GM12878 (cell line): ENCODE measurements around the gene CHTOP. TPM values are rescaled to one million over a fixed set of nuclear protein-coding genes. Genes with fewer than 3 reads are reported as not detected.
A peak's percentile ranks its signal among the peaks of the same experiment; 100 is the strongest.

Experiments used
- ATAC-seq: fragments of 200-7000 bp; cut with Tn5 transposase; 3 replicates; pipeline ENCODE4 v1.9.1; 2020; ENCODE audit warnings: mild to moderate bottlenecking, moderate library complexity
- BruUV-seq: library from RNA; stranded (reverse); fragments of 400-500 nt; replicated peaks from 2 replicates; lab custom pipeline; 2021; lab: Mats Ljungman, UMichigan
- CTCF ChIA-PET: fragments of 300-600 bp; sonication (Branson Sonifier 250); formaldehyde crosslinking; extraction: SDS; loops from one replicate; lab custom pipeline; 2021; ENCODE audit warnings: inconsistent platforms; lab: Yijun Ruan, JAX
- POLR2A ChIA-PET: fragments of 350-600 bp; formaldehyde crosslinking; extraction: SDS; loops from one replicate; lab custom pipeline; 2021; ENCODE audit warnings: inconsistent platforms; lab: Charles Lee
- RAD21 ChIA-PET: fragments of 300-600 bp; sonication (Branson Sonifier 250); formaldehyde crosslinking; loops from one replicate; lab custom pipeline; 2023; ENCODE audit warnings: antibody characterized with exemption; ENCODE audit not compliant: unreplicated experiment; lab: Charles Lee
- SMC1A ChIA-PET: fragments of 300-600 bp; sonication (Branson Sonifier 250); formaldehyde crosslinking; loops from one replicate; lab custom pipeline; 2023; ENCODE audit not compliant: unreplicated experiment, uncharacterized antibody; lab: Charles Lee
- DNase-seq: peaks from one replicate; pipeline ENCODE4 v3.0.0-alpha.2; 2011; ENCODE audit warnings: low read depth, low spot score
- FAIRE-seq: peaks from 3 replicates; lab custom pipeline; 2011; peaks lifted over from hg19 to GRCh38; lab: Jason Lieb, UNC
- H2AFZ ChIP-seq: 2 replicates; pipeline ENCODE4 v1.6.0; 2011; ENCODE audit warnings: low read depth, low read length, control low read depth; ENCODE audit not compliant: control insufficient read depth
- H3K27ac ChIP-seq: 2 replicates; pipeline ENCODE4 v1.5.1; 2011; ENCODE audit warnings: control low read depth; ENCODE audit not compliant: control insufficient read depth, insufficient read depth
- H3K27me3 ChIP-seq, 2 experiments: replicated peaks in 1 of 2; 2 replicates each; pipeline versions ENCODE4 v1.6.0 to v1.6.1; 2011; ENCODE audit warnings: low read length in 1 of 2; ENCODE audit not compliant: control insufficient read depth in 2 of 2, insufficient read depth in 2 of 2
- H3K36me3 ChIP-seq, 2 experiments: 2 replicates each; pipeline ENCODE4 v1.5.1; 2011; ENCODE audit warnings: low read length in 1 of 2; ENCODE audit not compliant: control insufficient read depth in 2 of 2, insufficient read depth in 2 of 2
- H3K4me1 ChIP-seq: 2 replicates; pipeline ENCODE4 v1.6.1; 2011; ENCODE audit warnings: mild to moderate bottlenecking, low read length, moderate library complexity, mixed read lengths; ENCODE audit not compliant: control insufficient read depth, insufficient read depth
- H3K4me2 ChIP-seq: 2 replicates; pipeline ENCODE4 v1.6.0; 2011; ENCODE audit warnings: control low read depth; ENCODE audit not compliant: control insufficient read depth, insufficient read depth
- H3K4me3 ChIP-seq: fragments of 200-600 bp; sonication (generic); 2 replicates; pipeline ENCODE4 v1.5.1; 2016
- H3K79me2 ChIP-seq: 2 replicates; pipeline ENCODE4 v1.6.0; 2011; ENCODE audit warnings: low read length; ENCODE audit not compliant: control insufficient read depth, insufficient read depth
- H3K9ac ChIP-seq: 2 replicates; pipeline ENCODE4 v1.8.0; 2011; ENCODE audit warnings: low read length, control low read depth, mixed read lengths; ENCODE audit not compliant: control insufficient read depth, insufficient read depth
- H3K9me3 ChIP-seq: replicated peaks from 3 replicates; pipeline ENCODE4 v1.5.1; 2011; ENCODE audit warnings: mild to moderate bottlenecking, low read length; ENCODE audit not compliant: control insufficient read depth, insufficient read depth
- H4K20me1 ChIP-seq: 2 replicates; pipeline ENCODE4 v1.6.0; 2011; ENCODE audit not compliant: control insufficient read depth, insufficient read depth
- CREM ChIP-seq: IDR thresholded peaks from 2 replicates; pipeline ENCODE4 v1.6.1; 2014; ENCODE audit warnings: antibody characterized with exemption, low read depth
- IRF4 ChIP-seq: IDR thresholded peaks from 2 replicates; pipeline ENCODE4 v1.6.1; 2011; ENCODE audit warnings: low read depth, low read length
- NFIC ChIP-seq: IDR thresholded peaks from 2 replicates; pipeline ENCODE4 v1.6.1; 2012; ENCODE audit warnings: low read depth, mild to moderate bottlenecking, inconsistent platforms, low read length, moderate library complexity
- SP1 ChIP-seq: IDR thresholded peaks from one replicate; pipeline ENCODE4 v1.6.1; 2011; ENCODE audit warnings: low read depth, low read length
- WRNIP1 ChIP-seq: IDR thresholded peaks from 2 replicates; pipeline ENCODE4 v1.6.1; 2011; ENCODE audit warnings: low read depth, low read length, improper control_type of control experiment, borderline replicate concordance
- ZNF274 ChIP-seq: IDR thresholded peaks from one replicate; pipeline ENCODE4 v1.8.0; 2011; ENCODE audit not compliant: insufficient read length, insufficient read depth
- ZNF384 ChIP-seq: IDR thresholded peaks from 2 replicates; pipeline ENCODE4 v1.6.1; 2012; ENCODE audit warnings: low read depth, mild to moderate bottlenecking, low read length, improper control_type of control experiment, borderline replicate concordance
- WGBS: methylation state at CpG from one replicate; pipeline ENCODE4 v1.1.6; 2016; ENCODE audit warnings: low lambda C conversion rate; ENCODE audit not compliant: insufficient replicate concordance, insufficient coverage; ENCODE audit errors: missing lambda C conversion rate; 5-methylcytosine and 5-hydroxymethylcytosine counted together
- in situ Hi-C: fragments of 300-500 bp; cut with MboI; formaldehyde crosslinking; loops from 9 replicates; pipeline ENCODE4 v1.14.3; 2018; ENCODE audit warnings: mixed read lengths
- intact Hi-C: fragments of 100-400 bp; cut with micrococcal nuclease; formaldehyde crosslinking; loops from one replicate; pipeline ENCODE4 v1.14.2; 2022; ENCODE audit not compliant: unreplicated experiment
- polyA plus RNA-seq, 11 experiments: library from polyadenylated mRNA; depleted of rRNA in 4 of 11; unstranded in 6 of 11; stranded (reverse) in 5 of 11; fragments of >200 nt; fragmentation: Nextera tagmentation in 4 of 11; fragmentation: Illumina TruSeq in 1 of 11; extraction: Ambion mirVana in 4 of 11; extraction: Trizol in 1 of 11; gene quantifications; 1 replicate in 1 of 11; 2 replicates in 10 of 11; pipeline versions ENCODE4 v1.2.1 to v1.2.3, GENCODE V29; 2011 to 2016; ENCODE audit warnings: inconsistent platforms in 2 of 11, missing spikeins in 2 of 11, low read depth in 1 of 11
- total RNA-seq, 4 experiments: library from RNA; depleted of rRNA in 3 of 4; stranded (reverse); fragments of >200 nt in 3 of 4; fragmentation: Illumina TruSeq in 1 of 4; extraction: Trizol in 1 of 4; gene quantifications; 2 replicates each; pipeline versions ENCODE4 v1.2.1 to v1.2.3, GENCODE V29; 2013 to 2021
- TF ChIP-seq, protein P1 (sequence below): fragments of 450-650 bp; IDR thresholded peaks from 2 replicates; pipeline ENCODE4 v1.6.1; 2017; ENCODE audit warnings: antibody characterized with exemption, mild to moderate bottlenecking, moderate library complexity

The CHTOP gene
- total and polyA plus RNA-seq, 10 of the 15 experiments (the other 5 are each of a cell fraction or from before 2014, with no cell fraction given) = 8.4 to 93.8 (median 52.3) TPM

GRCh38 chr1:153616144-153616916, 17.5 kb upstream of the CHTOP start, which contains the start of gene S100A14 (continued):
- TF ChIP-seq, protein P1, sequence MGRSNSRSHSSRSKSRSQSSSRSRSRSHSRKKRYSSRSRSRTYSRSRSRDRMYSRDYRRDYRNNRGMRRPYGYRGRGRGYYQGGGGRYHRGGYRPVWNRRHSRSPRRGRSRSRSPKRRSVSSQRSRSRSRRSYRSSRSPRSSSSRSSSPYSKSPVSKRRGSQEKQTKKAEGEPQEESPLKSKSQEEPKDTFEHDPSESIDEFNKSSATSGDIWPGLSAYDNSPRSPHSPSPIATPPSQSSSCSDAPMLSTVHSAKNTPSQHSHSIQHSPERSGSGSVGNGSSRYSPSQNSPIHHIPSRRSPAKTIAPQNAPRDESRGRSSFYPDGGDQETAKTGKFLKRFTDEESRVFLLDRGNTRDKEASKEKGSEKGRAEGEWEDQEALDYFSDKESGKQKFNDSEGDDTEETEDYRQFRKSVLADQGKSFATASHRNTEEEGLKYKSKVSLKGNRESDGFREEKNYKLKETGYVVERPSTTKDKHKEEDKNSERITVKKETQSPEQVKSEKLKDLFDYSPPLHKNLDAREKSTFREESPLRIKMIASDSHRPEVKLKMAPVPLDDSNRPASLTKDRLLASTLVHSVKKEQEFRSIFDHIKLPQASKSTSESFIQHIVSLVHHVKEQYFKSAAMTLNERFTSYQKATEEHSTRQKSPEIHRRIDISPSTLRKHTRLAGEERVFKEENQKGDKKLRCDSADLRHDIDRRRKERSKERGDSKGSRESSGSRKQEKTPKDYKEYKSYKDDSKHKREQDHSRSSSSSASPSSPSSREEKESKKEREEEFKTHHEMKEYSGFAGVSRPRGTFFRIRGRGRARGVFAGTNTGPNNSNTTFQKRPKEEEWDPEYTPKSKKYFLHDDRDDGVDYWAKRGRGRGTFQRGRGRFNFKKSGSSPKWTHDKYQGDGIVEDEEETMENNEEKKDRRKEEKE = no peak
- TF ChIP-seq WRNIP1 = no peak
- no peak for TF ChIP-seq NFIC
- no peak for TF ChIP-seq IRF4

DNA sequence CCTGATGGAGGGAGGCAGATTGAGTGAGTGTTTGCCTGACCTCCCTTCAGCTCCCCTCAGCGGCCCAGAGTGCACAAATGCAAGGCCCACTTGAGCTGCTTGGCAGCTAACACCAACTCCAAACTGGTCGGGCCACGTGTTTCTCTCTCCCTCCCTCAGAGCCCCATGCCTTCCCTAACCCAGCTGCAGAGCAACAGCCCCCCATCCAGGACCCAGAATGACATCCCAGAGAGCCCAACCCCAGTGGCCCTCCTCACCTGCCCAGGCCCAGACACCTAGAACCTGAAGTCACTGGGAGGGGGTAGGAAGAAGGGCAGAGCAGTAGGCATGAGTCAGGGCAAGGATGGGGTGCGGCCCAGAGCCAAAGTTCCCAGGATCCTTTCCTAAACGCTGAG, 17.0 kb upstream of the CHTOP start:
- Histone ChIP-seq H2AFZ (peak overlapping the region; percentile 48), H3K9me3 (no peaks in the 10 kb centered on the region), H3K36me3 (no peaks in the 10 kb centered on the region), H4K20me1 (no peaks in the 10 kb centered on the region), H3K79me2 (no peaks in the 10 kb centered on the region), H3K27ac (no peak overlapping the region), H3K27me3 (no peaks in the 10 kb centered on the region), H3K4me2 (no peak overlapping the region)
- ChIA-PET SMC1A (interaction anchor here (0.7 to 5.0 kb wide), 8 partner anchors 10 to 106 kb away, joined by 3 to 36 read pairs (median 6); partner anchors contain the start of gene S100A1), RAD21 (interaction anchor here (1.0 to 6.2 kb wide), 7 partner anchors 10 to 85 kb away, joined by 4 to 60 read pairs (median 9); partner anchors contain the start of genes CHTOP and S100A13), CTCF (interaction anchor here (1.0 to 7.8 kb wide), 11 partner anchors 11 to 106 kb away, joined by 3 to 106 read pairs (median 11); partner anchors contain the start of genes CHTOP, S100A1, S100A13 and S100A6), POLR2A (interaction anchor here (1.3 kb wide), 1 partner anchor 17 kb away, joined by 5 read pairs; the partner anchor contains the start of gene CHTOP)
- FAIRE-seq (peak; percentile 27), ATAC-seq (no peak)
- 70% methylated on average over 5 of the region's 5 CpGs for WGBS
- intact Hi-C loops = loop anchor here (1.0 to 2.0 kb wide), 2 partner anchors 45 to 106 kb away; no protein-coding TSS in a partner anchor
- TF ChIP-seq ZNF274 = no peak
- TF ChIP-seq SP1 = no peak
- TF ChIP-seq CREM = no peak
- no peak for TF ChIP-seq ZNF384
- TF ChIP-seq, protein P1 = no peak
- TF ChIP-seq, all 136 proteins: peak for 0
- in situ Hi-C loops = no loop called here
- Histone ChIP-seq H3K9ac (no peak overlapping the region), H3K4me3 (no peak overlapping the region), H3K4me1 (peaks cover 14% of the 10 kb centered on the region)
- no TSS peak for BruUV-seq
- DNase-seq = no peak
